Measurements from ENCODE around the gene DTNA.
"Not testable (repeated sequence)": the region's sequence is repeated elsewhere in the genome, so short reads cannot be mapped to it uniquely, and the experiment has no call there.

DTNA gene

GRCh38 chr18:34726286-34727004 is 16.3 kb downstream of the DTNA start:
- no peak for DNase-seq

DNA sequence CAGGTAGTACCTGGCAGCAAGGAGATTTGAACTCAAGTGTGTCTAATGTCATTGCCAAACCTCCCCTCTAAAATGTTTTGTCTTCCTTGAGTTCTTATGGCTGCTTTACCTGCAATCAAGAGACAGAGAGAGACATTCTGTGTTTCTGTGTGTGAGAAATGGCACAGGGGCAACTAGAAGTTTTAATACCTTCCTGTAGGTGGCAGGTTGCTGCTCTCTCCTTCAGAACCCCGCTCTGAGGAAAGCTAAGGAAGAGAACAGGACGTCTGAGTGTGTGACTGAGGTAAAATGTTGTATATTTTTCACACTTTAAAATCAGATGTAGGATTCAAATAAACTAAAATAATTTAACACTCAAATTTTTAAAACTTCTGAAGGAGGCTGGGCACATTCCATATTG is 19.2 kb downstream of the DTNA start:
- no peak for DNase-seq

- DNase-seq, result no peak
These were observed 19.8 kb downstream of the DTNA start for GRCh38 chr18:34729740-34730355.

DNA sequence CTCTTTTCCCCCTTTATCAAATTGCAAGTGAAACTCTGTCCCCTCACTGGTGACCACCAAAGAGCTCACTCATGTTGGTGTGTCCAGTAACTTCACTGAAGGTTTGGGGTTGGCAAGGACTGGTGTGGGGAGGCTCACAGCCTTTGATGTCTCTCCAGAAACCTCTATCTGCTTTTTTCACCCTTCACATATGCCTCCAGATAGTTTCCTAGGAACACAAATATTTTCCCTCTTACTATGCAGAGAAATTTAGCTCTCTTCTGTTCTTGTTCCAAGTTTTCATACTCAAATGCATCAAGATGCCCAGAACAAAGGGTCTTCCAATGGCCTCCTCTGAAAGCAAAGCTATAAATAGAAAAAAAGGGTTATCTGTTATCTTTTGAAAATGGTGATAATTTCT is 20.7 kb downstream of the DTNA start:
- DNase-seq, result no peak

DNA sequence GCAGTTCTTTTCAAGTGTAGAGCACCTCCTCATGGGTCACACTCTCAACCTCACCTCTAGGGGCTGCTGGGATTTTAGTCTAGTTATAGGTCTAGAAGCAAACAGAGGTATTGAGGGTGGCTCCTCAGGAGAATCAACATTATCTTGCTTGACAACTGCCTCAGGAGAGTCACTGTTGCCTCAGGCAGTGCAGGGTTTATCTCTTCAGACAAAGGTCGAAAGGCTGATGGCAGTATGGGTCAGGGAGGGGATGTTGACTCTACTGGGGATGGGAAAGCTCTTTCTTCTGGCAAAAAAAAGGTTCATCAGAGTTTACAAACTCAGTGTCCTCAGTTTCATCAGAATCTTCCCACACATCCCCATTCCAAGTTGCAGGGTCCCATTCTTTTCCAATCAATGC is 24.0 kb downstream of the DTNA start:
- no peak for DNase-seq

- not testable (repeated sequence) for DNase-seq
These were observed 24.4 kb downstream of the DTNA start for GRCh38 chr18:34734526-34734925.

DNA sequence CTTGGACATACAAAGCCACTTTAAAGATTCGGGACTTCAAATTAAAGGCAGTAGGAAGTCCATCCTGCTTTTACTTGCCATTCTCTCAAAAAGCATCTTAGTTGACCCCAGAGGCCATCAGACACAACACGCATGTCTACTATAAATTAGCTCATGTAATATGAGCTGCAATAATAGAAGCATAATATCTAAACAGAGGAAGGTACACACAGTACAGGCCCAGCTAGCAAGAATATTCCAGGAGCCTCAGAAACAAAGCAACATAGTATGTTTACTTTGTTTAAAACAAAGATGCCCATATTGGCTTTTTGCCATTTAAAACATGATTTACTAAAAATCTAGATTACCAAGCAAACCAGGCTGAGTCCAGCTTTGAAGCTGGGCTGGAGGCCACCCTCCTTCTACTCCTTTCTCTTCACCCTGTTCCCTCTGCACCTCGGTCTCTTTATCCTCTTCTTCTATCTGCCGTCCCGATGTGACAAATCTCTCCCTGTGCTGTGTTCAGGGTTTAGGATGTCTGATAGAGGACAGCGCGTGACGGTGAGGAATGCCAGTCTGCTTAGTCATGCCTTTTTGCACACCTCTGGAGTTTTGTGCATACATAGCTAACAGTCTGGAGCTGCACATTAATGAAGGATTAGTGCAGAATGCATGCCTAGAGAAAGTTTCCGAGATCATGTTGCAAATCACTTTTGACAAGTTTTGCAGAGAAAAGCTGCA is 28.2 kb downstream of the DTNA start:
- no peak for DNase-seq

- no peak for DNase-seq
These were observed 30.0 kb downstream of the DTNA start for GRCh38 chr18:34740101-34740500.

- no peak for DNase-seq
These were observed 30.6 kb downstream of the DTNA start for GRCh38 chr18:34740724-34741123.

DNA sequence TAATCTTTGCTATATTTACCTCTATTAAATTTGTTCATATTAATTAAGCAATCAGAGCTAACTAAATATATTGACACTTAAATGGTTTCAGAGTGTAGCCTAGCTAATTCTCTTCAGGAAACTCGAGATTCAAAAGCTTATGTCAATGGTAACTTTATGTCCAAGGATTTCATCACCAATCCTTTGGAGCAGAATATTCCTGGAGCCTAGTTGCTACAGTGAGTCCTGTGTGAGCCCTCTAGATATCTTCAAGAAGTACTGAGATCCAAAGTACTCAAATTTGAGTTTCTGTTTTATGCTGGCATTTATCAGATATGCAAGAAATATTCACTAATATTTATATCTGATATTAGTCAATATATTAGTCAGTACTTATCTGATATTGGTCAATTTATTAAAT is 31.3 kb downstream of the DTNA start:
- DNase-seq, result no peak

DNA sequence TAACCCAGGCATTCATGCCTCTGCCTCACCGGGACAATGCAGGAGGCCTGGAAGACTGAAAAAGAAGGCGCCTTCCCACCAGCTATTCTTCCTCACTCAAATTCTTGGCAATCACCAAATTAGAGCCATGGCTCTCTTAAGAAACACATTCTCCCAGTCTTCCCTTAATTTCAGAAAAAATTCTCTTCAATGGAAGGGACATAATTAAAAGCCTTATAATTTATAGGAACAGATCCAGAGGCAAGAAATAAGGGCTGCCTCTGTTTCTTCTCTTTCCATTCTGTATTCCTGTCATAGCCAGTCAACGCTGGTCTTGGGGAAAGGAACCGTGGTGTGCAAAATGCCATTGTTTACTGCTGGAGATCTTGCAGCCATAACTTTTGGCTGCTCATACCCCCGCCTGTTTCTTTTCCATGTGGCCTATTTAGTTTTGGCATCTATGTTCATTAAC is 32.8 kb downstream of the DTNA start:
- DNase-seq, result no peak

DNA sequence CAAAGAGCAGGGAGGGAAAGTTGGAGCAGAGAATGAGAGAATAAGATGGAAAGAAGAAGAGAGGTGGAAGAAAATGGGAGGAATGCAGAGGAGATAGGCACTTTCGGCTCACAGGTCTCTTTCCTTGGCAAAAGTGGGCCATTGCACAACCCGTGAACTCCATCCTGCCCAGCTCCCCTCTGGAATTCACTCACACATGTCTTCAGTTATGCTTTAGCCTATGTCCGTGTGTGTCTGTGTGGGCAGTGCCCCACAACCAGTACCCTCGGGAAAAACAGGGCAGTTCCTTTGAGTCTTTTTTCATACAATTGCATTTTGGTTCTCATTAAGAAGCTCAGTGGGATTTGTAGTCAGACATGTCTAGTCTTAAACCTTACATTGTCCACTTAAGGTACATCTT is 34.5 kb downstream of the DTNA start:
- DNase-seq, result no peak

GRCh38 chr18:34746614-34747013 is 36.5 kb downstream of the DTNA start:
- DNase-seq, result no peak

DNA sequence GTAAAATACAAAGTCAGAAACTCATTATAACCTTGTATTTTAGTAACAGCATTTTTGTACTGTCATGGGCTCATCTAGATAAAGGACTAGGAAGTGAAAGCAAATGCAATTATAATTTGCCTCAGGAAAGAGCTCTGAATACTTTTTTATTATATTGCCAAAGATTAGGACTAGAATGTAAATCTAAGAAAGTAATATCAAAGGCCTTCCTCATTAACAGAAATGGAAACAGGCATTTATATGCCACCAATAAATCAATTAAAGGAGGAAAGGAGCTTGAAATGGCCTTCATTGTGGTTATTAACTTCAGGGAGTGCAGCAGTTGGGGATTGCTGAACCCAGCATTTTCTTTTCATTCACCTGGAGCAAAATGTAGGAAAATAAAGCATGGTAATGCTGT is 39.6 kb downstream of the DTNA start:
- DNase-seq, result no peak

DNA sequence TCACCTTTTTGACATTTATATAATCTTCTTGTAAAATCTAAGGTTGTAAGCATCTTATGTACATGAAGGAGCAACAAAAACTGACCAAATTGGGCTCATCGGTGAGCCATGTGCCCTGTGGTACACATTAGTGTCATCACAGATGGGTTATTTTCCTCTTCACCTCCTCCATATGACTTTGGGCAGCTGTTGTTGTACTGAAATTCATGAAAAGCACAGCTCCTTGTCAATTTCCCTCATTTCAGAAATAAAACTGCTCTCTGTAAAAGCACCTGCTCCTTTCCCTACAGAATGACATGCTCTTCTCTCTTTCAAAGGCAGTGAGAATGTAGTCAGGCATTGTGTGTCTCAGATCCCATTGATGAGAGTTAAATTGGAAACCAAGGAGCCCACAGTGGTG is 42.0 kb downstream of the DTNA start:
- DNase-seq, result no peak

GRCh38 chr18:34754300-34754699 is 44.2 kb downstream of the DTNA start:
- DNase-seq, result no peak

DNA sequence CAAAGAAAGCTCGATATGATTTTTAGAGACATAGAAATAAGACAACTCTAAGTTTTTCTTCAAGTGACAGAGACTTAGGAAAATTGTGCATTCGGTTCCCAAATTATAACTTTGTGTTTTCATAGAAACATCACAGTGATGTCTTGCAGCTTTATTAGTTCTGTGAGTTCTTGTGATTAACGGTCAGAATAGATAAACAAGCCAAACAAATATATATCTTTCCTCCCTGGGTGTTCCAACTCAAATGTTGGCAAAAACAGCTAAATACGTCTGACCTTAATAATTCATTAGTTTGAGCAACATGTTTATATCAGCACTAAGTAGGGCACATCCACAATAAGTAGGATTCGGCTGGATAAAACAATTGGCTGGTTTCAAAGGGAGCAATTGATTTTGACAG is 47.6 kb downstream of the DTNA start:
- no peak for DNase-seq

DNA sequence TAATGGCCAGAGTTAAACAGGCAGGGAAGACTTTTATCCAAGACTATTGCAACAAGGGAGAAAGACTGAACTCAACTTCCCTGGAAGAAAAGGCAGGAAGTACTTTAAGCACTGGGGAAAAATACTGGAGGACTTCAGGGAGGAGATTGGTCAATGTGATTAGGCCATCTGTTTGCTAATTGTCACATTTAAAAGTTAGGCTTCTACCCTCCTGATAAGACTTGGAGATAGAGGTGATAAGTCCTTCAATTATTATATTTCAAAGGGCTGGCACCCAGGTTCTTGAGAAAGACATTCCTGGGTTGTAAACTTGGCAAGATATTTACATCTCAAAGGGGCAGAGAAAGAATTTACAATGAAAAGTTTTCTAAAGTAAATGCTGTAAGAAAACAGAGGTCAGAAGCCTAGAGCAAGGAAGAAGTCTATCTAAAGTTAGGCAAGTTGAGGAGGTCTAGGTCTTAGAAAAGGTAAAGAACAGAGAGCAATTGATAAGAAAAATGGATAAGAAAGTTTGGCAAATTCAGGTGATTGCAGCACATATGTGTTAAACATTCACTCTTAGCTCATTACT is 48.4 kb downstream of the DTNA start:
- no peak for DNase-seq

GRCh38 chr18:34760444-34760843 is 50.3 kb downstream of the DTNA start:
- DNase-seq, result no peak

DNA sequence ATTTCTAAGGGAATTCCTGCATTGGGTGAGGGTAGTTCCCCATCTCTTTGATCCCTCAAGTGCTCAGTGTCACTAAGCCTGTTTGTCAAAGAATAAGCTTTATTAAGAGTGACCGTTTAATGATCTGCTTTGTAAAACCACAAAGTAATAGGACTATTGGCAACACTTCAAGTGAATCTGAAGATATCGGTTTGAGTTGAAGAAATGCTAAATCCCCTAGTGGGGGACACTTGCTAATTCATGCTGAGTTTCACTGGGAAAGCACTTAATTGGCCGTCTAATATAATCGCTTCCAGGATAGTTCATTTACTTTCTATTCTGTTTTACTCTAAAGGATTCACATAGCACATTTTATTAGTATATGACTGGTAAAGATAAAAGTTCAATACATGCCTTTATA is 54.4 kb downstream of the DTNA start:
- no peak for DNase-seq

DNA sequence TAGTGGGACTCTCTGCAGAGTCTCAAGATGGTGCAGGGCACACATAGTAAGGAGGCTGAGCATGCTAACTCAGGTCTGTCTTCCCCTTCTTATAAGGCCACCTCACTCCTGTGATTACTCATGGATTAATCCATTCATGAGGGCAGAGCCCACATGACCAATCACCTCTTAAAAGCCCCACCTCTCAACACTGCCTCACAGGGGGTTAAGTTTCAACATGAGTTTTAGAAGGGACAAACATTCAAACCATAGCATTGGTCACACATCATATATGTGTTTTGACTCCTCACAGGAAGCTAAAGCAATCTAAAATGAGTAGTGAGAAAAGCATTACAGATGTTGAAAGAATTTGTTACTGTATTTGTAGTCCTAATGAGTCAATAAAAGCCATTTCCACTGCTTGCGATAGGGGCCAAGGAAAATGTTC is 57.5 kb downstream of the DTNA start:
- DNase-seq, result no peak

DNA sequence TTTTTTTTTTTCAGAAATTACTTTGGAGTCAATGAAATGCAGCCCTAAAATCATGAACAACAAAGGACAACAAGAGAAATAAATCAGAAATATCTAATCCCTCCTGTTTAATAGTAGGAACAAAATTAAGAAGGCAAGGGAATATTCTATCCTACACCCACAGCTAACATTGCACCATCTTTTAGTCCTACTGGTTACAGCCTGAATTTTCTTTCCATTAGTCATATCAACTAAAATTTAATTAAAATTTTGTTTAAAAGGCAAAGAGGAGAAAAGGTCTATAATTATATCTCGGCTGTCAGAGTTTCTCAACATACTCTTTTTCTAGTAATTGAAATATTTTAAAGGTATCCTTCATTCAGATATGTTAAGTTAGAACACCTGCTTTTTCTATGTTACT is 61.9 kb downstream of the DTNA start:
- no peak for DNase-seq

GRCh38 chr18:34772887-34773286 is 62.8 kb downstream of the DTNA start:
- no peak for DNase-seq

DNA sequence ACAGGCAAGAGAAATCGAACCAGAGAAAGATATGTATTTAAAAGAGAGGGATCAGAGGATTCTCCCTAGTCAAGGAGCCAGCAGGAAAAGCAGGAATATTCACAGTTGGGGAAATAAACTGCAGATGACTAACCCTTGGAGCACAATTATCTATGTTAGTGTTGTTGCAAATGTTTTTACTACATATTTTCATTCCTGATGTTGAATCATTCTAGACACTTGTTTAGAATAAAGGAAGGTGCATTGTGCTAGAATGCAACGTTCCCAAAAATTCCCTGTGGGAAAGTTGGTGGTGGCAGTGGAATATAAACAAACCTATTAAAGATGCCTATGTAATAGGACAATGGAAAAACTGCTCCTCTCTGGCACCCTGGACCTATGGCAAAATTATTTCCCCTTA is 63.3 kb downstream of the DTNA start:
- DNase-seq, result no peak
